Endometrium (tissue), 2 donors: ENCODE data around the gene COP1.
"Not testable (repeated sequence)": the region's sequence is repeated elsewhere in the genome, so short reads cannot be mapped to it uniquely, and the experiment has no call there.

Source experiments
- FAIRE-seq: peaks from 2 replicates; lab custom pipeline; 2012; peaks lifted over from hg19 to GRCh38; lab: Jason Lieb, UNC
- donor health status: control.
- donor health status: control.

Gene COP1

DNA sequence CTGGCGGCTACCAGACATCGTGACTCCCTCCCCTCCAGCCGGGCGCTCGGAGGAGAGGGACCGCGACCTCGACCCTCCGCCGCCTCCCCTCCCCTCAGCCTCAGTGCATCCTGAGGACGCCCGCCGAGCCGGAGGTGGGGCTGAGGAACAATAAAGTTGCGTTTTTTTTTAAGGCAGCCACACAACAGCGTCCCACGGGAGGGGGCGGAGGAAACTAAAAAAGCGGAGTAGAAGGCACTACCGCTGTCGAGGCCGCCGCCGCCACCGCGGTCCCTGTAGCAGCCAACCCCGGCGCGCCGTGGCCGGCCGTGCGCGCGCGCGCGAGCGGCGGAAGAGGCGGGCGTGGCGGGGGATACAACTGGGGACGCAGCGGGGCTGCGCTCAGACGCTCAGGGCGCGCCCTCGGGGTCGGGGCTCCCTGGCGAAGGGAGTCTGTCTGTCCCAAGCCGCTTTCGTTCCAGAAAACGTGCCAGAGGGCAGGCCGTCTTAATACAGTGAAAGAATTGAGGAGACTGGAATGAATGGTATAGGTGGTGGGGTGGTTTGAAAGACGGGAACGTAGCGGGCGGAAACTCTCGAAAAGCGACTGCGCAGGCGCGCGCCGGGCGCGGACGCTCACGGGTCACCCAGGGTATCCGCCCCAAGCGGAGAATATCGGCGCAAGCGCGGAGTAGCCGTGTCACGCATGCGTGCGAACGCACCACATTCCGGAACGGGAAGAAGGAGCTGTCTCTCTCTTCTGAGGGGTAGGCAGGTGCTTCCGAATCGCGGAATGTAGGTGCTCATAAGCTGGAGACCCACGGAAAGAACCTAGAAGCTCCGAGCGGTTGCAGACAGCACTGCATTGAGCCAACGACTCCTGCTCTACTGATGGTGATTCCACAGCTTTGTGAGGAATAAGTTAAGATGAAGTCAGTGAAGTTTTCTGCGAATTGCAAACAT lies at the start of gene COP1:
COP1 (minus strand) TSS at position 326 of the 942 bp plus-strand sequence; CDS start at position 18, 308 bp downstream.
- FAIRE-seq = no peak

DNA sequence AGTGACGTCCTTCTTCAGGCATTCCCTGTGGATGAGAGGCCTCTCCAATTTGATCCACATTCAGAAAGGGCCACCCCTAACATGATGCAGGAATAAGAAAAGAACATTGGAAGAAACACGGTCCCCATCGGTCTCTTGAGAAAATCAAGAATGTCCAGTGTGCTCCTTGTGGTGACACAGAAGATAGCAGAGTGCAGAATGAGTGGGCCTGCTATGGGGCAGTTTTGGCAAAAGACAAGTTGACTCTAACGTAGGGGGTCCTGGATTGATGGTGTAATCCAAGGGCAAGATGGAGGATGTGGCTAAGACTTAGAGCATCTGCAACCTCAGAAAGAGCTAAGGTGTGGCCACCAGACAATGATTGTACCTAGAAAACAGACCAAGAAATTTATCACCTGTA lies 45.1 kb upstream of the COP1 start:
- FAIRE-seq = no peak

DNA sequence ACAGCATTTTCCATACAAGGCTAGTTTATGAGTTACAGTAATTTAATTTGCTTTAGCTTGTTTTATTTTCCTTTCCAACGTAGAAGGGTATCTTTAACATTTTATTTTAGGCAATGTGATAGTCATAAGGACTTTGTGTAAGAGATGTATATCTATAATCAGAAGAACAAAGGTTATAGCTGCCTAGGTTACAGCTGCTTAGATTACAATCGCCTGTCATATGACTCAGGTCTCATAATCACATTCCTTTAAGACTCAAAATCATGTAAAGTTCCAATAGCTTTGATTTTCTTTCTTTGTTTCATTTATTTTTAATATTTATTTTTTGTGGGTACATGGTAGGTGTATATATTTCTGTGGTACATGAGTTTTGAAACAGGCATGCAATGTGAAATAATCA lies 37.8 kb upstream of the COP1 start:
- FAIRE-seq = no peak

DNA sequence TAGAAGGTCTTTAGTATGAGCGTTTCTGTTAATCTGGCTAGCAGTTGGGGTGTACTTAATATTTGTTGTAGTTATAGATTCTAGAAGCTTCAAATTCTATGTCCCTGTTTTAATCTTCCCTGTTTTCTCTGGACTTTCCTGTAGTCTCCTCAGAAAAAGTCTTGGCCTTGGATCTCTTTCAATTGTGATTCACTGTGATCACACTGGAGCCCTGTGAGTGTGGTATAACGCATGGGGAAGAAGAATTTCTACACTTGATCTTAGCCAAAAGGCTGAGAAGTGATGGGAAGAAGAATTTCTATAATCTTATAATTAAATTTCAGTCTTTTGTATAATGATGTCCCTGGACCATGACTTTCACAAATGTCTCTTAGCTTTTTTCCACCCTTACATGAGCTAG lies 36.7 kb upstream of the COP1 start:
- FAIRE-seq = no peak

DNA sequence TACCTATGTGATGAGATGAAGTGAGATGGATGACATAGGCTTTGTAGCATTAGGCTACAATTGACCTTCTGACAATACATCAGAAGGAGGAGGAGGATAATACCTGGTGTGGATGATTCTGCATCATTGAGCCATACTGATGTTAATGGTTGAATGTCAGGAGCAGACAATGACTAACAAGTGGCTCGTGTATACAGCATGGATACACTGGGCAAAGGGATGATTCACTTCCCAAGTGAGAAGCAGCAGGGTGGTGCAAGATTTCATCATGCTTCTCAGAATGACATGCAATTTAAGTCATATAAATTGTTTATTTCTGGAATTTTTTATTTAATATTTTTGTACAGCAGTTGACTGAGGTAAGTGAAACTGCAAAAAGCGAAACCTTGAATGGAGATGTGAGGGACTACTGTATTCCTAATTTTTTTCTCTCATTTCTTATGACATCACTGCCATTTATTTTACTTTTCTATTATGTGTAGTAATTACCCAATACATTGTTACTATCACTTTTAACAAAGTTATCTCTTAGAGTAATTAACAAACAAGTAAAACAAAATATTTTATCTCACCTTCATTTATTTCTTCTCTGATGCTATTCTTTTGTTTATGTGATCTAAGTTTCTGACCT lies 34.4 kb upstream of the COP1 start:
- no peak for FAIRE-seq

DNA sequence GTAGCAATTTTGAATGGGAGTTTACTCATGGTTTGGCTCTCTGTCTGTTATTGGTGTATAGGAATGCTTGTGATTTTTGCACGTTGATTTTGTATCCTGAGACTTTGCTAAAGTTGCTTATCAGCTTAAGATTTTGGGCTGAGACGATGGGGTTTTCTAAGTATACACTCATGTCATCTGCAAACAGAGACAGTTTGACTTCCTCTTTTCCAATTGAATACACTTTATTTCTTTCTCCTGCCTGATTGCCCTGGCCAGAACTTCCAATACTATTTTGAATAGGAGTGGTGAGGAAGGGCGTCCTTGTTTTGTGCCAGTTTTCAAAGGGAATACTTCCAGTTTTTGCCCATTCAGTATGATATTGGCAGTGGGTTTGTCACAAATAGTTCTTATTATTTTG lies 26.6 kb upstream of the COP1 start:
- FAIRE-seq = not testable (repeated sequence)

DNA sequence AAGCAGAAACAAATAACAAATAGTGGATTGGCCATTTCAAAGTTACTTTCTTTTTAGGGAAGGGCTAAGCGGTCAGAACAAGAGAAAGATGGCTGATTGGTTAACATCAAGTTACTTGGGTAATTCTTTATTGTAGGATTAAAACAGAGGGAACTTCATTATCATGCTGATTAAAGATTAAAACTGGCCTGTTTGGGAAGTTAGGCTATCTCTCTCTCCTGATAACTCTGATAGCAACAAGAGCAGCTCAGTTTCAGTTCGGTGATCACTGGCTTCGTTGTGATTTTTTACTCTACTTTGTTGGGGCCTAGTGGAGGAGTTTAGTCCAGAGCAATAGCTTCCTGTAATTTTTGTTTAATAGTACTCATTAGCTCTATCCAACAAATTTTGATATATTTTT lies 20.5 kb upstream of the COP1 start:
- no peak for FAIRE-seq

DNA sequence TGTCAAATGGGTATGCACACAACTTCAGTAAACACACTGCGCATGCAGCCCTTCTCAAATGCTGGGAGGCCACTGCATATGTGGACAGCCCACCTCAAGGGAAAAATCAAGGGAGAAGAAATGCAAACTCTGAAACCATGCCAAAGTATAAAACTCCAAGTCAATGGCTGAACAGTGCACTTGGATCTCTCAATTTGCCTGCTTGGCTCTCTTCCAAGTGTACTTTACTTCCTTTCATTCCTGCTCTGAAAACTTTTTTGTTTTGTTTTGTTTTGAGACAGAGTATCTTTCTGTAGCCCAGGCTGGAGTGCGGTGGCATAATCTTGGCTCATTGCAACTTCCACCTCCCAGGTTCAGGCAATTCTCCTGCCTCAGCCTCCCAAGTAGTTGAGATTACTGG lies 18.8 kb upstream of the COP1 start:
- no peak for FAIRE-seq

DNA sequence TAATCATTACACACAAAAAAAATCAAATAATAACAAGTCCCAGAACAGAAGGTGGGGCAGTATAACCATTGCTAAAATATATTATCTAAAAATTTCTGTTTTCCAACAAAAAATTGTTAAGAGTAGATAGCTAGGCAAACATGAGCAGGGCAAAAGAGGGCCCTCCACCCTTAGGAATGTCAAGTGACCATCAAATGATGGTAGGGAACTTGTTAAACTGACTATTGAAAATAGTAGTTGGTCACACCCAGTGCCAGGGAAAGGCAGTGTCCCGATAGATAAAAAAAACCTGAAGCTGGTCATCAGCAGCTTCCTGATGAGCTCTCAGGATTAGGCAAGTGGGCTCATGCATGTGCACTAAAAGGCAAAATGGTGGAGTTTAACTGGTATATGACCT lies 18.4 kb upstream of the COP1 start:
- FAIRE-seq = no peak

DNA sequence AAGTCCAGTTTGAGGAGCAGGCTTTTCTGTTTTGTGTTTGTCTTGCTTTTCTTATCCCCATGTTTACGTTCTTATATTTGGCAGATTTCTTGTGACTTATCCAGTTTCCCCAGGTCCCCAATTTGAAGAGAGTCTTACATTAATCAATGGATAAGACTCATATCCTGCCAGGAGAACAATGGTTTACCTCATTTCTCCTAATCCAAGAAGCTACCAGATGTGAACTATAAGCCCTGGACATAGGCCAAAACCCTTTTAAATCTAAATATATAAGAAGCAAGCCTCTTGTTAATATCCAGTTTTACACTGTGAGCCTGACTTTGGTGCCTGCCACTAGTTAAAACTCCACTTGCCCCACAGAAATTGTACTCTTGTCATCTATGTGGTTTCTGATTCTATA lies 15.1 kb upstream of the COP1 start:
- FAIRE-seq = no peak

DNA sequence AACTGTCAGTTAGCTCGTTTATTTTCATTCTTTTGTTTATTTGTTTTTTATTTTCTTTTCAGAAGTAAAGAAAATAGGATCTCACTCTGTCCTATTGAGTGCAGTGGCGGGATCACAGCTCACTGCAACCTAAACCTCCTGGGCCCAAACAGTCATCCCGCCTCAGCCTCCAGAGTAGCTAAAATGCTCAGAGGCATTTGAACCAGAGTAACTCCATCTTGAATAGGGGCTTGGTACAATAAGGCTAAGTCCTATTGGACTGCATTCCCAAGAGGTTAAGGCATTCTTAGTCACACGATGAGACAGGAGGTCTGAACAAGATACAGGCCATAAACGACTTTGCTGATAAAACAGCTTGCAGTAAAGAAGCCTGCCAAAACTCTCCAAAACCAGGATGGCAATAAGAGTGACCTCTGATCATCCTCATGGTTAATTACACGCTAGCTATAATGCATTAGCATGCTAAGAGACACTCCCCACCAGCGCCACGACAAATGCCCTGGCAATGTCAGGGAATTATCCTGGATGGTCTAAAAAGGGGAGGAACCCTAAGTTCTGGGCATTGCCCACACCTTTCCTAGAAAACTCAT lies 13.1 kb upstream of the COP1 start:
- no peak for FAIRE-seq

DNA sequence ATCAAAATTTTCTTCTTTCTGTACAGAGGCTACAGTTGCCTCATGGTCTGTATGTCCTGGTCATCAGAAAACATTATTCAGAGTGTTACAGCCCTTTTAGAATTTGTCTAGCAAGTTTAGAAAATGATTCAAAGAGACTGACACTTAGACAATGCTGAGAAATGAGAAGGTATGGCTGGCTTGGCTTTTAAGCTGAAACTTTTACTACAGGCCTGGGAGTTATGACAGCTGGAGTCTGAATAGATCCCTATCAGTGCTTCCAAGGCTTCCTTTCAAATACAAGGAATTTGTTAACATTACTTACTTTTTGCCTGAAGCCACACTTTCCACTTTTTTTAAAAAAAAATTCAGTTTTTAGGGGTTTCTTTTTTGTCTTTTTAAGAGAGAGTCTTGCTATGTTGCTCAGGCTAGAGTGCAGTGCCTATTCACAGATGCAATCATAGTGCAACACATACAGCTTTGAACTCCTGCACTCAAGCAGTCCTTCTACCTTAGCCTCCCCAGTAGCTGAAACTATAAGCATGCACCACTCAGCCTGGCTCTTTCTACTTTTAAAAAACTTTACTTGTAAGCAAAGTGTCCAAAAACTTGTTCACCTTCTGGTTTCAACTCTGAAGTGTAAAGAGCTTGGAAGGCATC lies 10.5 kb upstream of the COP1 start:
- no peak for FAIRE-seq

DNA sequence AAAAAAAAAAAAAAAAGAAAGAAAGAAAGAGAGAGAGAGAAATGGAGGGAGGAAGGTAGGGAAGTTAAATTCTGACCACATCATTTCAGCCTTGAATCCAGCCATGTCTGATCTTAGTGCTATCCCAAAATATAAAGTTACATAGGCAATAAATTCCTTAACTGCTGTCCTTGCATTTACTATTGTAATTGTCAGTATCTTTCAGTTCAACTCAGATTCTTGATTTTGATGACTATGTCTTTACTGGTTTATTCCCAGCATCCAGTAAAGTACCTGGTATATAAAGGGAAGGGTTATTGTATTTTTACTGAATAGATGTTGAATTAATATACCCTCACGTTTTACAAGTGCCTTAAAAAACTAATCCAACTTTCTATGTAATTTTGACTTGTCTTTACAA lies 8.9 kb upstream of the COP1 start:
- no peak for FAIRE-seq

DNA sequence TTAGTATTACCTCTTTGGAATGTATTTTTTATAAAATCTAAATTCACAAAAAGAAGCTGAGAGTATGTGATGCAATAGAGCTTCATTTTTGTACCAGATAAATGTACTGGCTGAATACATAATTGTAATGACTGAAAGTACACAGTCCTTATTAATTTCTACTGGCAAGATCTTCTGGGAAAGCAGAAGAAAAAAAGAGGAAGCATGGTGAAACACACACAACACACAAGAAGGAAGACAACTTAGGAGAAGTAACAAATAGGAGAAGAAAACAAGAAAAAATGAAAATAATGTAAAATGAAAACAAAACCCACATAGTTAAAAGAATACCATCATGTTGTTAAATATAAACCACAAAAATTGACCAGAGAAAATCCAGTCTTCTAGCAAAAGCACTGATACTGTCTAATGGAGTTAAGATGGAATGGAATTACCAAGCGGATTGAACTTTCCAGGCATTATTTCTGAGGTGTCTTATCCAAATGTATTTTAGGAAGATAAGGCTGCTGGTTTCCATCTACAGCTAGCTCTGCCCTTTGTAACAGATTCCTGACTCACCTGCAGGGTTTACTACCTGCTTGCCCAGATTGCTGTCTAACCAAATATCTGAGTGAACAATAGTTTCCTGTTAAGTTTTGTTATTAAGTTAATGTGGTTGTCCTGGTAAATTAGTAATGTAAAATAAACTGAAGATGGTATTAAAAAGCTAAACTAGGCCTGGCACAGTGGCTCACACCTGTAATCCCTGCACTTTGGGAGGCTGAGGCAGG lies 4.5 kb upstream of the COP1 start:
- FAIRE-seq = no peak

DNA sequence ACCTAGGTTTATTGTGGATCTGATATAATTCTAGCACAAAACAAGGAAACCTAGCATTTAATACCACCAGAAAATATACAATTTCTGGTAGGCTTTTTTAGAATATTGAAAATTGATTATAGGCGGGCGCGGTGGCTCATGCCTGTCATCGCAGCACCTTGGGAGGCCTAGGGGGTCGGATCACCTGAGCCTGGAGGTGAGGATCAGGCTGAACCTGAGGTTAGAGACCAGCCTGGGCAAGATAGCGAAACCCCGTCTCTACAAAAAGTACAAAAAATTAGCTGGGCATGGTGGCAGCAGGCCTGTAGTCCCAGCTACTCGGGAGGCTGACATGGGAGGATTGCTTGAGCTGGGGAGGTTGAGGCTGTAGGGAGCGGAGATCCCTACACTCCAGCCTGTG lies 948 bp upstream of the COP1 start:
- FAIRE-seq = no peak

DNA sequence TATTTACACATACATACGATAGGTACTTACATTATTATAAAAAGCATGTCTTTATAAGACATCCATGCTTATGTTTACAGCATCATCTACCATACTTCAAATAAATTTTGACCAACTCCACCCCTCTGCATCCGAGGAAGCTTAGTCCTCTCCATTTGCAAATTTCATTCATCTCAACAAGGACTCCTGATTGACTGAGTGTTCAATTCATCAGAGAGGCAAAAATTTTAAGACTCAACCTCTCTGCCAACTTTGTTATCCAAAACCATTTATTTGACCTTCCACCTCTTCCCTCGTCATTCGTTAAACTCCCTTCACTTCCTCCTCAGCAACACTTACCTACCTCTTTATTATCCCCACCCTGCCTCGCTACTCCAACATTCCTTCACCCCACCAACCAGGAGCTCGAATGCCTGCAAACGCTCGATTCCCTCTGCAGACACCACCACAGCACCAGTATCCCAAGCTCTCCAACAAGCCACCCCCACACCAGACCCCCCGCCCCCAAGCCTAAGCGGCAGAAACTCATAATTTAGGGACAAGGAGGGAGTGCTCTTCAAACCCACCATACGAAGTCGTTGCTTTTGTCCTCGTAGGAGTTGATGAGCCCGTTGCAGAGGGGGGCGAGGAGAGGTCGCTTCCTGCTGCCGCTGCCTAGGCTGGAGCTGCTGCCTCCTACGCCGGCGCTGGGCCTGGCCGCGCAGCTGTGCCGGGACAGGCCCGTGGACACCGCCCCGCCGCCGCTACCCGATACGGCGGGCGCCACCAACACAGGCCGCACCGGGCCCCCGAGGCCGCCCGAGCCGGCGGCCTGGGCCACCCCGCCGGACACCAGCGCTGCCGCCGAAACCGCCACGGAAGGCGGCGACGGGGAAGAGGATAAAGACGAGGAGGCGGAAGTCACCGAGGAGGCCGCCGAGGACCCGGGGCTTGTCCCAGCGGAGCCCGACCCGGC lies 803 bp downstream of the COP1 start:
- FAIRE-seq = no peak

DNA sequence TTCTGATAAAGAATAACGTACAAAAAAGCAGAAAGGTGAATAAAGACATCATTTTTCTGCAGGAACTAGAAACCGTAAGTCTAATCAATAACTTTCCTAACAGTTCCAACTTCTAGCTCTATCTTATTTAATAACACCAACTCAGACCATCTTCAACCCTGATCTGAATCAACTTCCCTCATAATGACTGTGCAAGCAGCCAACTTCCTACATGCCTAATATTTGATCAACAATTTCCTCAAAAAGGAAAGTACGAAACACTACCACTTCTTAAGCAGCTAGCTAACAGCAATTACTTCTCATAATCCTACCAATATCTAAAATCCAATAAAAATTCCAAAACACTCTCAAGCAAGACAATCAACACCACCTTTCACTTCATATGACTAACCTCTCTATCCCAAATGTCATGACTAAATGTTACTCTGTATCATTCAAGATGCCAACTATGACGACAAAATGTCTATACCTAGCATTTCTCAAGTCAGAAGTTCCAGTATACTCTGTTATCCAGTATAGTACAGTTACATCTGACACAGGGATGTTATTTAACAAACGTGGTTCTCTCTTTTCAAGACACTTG lies 1.7 kb downstream of the COP1 start:
- FAIRE-seq = no peak

DNA sequence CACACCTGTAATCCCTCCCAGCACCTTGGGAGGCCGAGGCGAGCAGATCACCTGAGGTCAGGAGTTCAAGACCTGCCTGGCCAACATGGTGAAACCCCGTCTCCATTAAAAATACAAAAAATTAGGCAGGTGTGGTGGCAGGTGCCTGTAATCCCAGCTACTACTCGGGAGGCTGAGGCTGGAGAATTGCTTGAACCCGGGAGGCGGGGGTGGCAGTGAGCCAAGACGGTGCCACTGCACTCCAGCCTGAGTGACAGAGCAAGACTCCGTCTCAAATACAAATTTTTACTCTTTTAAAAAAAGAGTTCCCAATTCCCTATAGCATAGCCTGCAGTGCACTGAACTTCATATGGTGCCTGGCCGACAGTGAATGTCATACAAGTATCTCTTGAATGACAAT lies 2.4 kb downstream of the COP1 start:
- FAIRE-seq = not testable (repeated sequence)

DNA sequence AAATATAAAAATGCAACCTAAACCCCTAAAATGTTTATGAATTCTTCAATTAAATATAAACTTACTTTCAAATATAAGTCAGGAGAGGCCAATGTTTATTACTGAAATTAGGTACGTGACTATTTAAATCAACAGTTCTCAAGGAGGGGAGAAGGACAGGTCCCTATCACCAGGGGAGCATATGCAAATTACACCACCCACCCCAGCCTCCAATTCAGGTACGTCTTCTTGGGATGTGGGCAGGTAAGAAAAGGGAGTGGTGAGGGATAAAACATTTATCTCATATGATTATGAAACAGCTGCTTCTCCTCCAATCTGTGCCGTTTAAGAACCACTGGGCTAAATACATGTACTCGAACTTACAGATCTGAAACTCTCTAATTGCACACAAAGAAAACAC lies 3.4 kb downstream of the COP1 start:
- FAIRE-seq = no peak

DNA sequence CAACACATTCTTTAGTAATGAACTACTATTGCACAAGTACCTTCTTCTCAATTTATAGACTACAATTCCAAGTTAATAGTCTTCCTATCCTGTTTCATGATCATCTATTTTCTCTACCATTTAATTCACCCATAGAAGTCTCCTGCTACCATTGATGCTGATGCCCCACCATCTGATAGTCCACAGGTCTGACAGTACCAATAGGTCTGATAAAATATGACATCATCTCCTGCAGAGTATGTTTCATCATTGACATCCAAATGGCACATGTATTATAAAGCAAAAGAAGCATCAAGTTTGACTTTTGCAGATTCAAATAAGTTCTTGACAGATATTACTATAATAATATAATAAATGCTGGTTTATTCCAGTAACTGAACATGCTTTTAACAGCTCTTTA lies 5.5 kb downstream of the COP1 start:
- no peak for FAIRE-seq

DNA sequence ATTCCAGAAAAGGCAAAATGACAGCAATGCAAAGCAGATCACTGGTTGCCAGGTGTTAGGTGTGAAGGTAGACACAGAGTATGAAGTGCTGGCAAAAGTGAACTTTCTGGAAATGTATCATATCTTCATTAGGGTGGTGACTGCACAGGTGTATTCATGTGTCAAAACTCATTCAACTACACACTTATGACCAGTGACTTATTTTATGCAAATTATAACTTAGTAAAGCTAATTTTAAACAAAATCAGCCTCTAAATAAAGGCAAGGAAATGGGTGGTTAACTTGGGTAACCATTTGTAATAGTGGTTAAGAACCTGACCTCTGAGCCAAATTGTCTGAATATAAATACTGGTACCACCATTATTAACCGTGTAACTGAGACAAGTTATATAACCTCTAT lies 7.4 kb downstream of the COP1 start:
- no peak for FAIRE-seq
